Loucy (cell line): ENCODE data around the gene BET1.

Experiments
- CTCF ChIP-seq: fragments of 200-600 bp; sonication (generic); conservative IDR thresholded peaks from 2 replicates; pipeline ENCODE4 v1.5.1; 2014; ENCODE audit warnings: mild to moderate bottlenecking, antibody characterized with exemption, low read length
- EZH2phosphoT487 ChIP-seq: fragments of 200-600 bp; IDR thresholded peaks from 2 replicates; pipeline ENCODE4 v1.6.1; 2018; ENCODE audit warnings: antibody characterized with exemption, mild to moderate bottlenecking, moderate library complexity, borderline replicate concordance

- TF ChIP-seq CTCF, result no peak
- TF ChIP-seq EZH2phosphoT487, result no peak
These were observed 11.6 kb downstream of the BET1 start for GRCh38 chr7:93992421-93993110.
